Subcutaneous adipose tissue (tissue), 4 donors: Measurements from ENCODE around the gene NXN. TPM values are rescaled to one million over a fixed set of nuclear protein-coding genes. Genes with fewer than 3 reads are reported as not detected.

Source experiments
- total RNA-seq, 4 donors: library from RNA; depleted of rRNA; stranded (reverse); fragments of >200 nt; gene quantifications; one replicate each; pipeline ENCODE4 v1.1.0, GENCODE V29; 2016
- TF ChIP-seq, protein P1 (sequence below): fragments of 450-650 bp; IDR thresholded peaks from one replicate; pipeline ENCODE4 v1.5.1; 2016; ENCODE audit warnings: low read depth, mild to moderate bottlenecking, control low read depth, antibody characterized with exemption, moderate library complexity

NXN gene
- total RNA-seq, 4 donors from 2014 or later, result 2.9 to 24.3 (median 7.4) TPM

DNA sequence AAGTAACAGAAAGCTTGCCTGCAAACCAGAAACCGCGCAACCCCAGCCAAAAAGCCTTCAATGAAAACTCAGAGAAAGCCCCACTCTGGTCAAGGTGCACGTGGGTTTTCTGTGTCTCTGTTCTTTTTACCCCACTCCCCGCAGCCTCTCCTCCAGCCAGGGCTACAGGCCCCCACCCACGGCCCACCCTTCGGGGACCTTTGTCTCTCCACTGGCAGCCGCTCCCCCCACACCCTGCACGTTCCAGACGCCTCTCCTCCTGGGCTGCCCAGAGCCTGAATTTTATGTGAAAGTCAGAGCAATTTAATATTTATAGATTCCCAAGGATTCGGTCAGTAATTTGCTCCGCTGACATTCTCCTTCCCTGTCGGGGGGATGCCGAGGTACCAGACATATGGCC is 173.2 kb downstream of the NXN start:
- TF ChIP-seq, protein P1, sequence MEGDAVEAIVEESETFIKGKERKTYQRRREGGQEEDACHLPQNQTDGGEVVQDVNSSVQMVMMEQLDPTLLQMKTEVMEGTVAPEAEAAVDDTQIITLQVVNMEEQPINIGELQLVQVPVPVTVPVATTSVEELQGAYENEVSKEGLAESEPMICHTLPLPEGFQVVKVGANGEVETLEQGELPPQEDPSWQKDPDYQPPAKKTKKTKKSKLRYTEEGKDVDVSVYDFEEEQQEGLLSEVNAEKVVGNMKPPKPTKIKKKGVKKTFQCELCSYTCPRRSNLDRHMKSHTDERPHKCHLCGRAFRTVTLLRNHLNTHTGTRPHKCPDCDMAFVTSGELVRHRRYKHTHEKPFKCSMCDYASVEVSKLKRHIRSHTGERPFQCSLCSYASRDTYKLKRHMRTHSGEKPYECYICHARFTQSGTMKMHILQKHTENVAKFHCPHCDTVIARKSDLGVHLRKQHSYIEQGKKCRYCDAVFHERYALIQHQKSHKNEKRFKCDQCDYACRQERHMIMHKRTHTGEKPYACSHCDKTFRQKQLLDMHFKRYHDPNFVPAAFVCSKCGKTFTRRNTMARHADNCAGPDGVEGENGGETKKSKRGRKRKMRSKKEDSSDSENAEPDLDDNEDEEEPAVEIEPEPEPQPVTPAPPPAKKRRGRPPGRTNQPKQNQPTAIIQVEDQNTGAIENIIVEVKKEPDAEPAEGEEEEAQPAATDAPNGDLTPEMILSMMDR, result no peak

GRCh38 chr17:804541-805435 is 174.8 kb downstream of the NXN start:
- TF ChIP-seq, protein P1, result no peak

DNA sequence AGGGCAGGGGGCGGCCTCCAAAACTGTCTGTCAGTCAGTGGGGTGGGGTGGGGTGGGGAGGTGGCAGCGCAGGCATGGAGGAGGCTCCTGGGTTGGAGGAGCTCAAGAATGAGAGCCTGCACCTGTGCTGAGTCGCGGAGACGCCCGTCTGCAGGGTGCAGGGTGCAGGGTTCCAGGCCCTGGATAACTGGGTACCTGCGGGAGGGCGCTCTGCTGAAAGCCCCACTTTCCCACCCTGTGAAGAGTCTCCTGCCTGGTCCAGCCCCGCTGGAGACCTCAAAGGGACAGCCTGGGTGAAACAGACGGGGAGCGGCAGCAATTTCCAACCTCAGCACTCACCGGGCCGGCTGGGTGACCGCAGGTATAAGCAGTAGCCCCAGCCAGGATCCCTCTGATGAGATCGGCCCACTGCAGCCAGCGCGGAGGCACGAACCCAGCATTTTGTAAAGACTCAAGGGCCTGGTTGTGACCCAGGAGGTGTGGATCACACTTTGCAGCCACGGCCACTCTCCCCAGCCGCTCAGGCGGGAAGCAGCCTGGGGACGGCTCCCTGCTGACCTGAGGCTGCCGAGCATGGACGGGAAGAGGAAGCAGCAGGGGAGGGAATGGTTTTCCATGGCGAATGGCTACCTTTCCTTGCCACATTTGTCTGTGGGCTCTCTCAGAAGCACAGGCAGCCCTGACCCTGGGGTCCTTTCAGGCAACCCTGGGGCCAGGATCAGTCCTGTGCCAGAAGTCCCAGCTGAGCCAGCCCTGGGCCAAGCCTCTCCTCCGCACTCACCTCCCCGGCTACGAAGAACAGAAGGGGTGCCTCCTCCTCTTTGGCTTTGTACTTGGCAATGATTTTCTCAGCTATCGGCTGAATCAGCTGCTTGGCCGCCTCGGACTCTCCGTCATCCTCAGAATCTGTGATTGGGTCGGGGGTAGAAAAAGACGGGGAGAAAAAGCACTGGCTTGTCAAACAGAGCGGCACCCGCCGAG is 176.4 kb downstream of the NXN start:
- TF ChIP-seq, protein P1, result no peak

- TF ChIP-seq, protein P1, result no peak
Observed at GRCh38 chr17:802481-802880, 177.1 kb downstream of the NXN start.

- TF ChIP-seq, protein P1, result no peak
Observed at GRCh38 chr17:801660-802059, 177.9 kb downstream of the NXN start.

DNA sequence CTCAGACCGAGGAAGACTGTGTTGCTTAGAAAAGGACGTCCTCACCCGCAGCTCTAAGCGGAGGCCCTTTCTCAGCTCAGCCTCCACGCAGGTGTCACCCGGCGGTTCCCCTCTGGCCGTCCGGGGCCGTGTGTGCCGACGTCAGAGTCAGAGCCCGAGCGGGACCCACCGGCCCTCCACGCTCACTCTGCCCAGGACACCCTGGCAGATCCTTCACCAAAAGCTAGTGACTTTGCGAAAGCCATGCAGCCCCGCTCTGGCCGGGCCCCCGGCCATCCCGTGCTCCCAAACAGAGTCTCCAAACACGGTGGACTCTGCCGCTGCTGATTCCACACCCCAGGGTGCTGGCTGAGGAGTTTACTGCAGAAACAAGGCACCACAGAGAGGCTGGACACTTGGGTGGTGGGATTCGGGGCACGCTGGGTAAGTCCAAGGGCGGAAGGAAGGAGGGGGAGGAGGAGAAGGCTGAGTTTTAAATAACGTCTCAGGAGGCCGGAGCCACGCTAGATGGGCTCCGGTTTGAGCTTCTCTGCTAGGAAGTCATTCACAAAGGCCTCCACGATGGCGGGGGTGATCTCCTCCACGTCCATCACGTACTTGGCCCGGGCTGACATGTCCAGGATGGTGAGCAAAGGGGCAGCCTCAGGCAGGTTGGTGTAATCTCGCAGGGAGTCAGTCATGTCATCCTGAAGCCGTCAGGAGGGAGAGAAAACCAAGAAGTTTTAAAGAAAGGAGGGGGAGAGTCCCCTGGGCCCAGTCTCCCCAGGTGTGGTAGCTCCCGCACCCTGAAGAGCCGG is 178.9 kb downstream of the NXN start:
- TF ChIP-seq, protein P1, result no peak
